ENCODE data around the gene ARGLU1. TPM values are rescaled to one million over a fixed set of nuclear protein-coding genes. Genes with fewer than 3 reads are reported as not detected.

ARGLU1 gene
- total and polyA plus RNA-seq, 4 donors = 23.2 to 178 (median 125) TPM

GRCh38 chr13:106498571-106498970 lies 69.4 kb downstream of the ARGLU1 start:
- Histone ChIP-seq H3K9me3 (ENCODE audit: control insufficient read depth, low read length) (no peaks in the 10 kb centered on the region), H3K4me3 (ENCODE audit: low read length in 2 of 2) (peak overlapping the region; percentile 28 to 36), H3K27ac (ENCODE audit: low read depth in 1 of 2, low read length in 2 of 2) (peak overlapping the region; percentile 49 to 54), H3K4me1 (ENCODE audit: control insufficient read depth in 1 of 2, insufficient read depth in 2 of 2, low read length in 2 of 2) (peaks cover 0 to 4% of the 10 kb centered on the region in 2 donors), H3K27me3 (ENCODE audit: control insufficient read depth in 1 of 2, insufficient read depth in 2 of 2, low read length in 1 of 2) (no peaks in the 10 kb centered on the region), H3K36me3 (ENCODE audit: control insufficient read depth in 1 of 2, insufficient read depth in 2 of 2, low read length in 1 of 2) (no peaks in the 10 kb centered on the region)
- DNase-seq = no peak
- intact Hi-C loops (cut with DNase I) = no loop called here
- 0 to 2% methylated on average over 1 of the region's 1 CpG for WGBS, 2 donors
- no peak for ATAC-seq (ENCODE audit: low FRiP score)

- peak overlapping the region in 1 of 2 donors; percentile 19 for H3K27ac ChIP-seq (ENCODE audit: low read depth in 1 of 2, low read length in 2 of 2)
- H3K27me3 ChIP-seq (ENCODE audit: control insufficient read depth in 1 of 2, insufficient read depth in 2 of 2, low read length in 1 of 2) = no peaks in the 10 kb centered on the region
- intact Hi-C loops (cut with DNase I) = no loop called here
- peaks cover 0 to 2% of the 10 kb centered on the region in 2 donors for H3K4me1 ChIP-seq (ENCODE audit: control insufficient read depth in 1 of 2, insufficient read depth in 2 of 2, low read length in 2 of 2)
- DNase-seq (no peak), ATAC-seq (ENCODE audit: low FRiP score) (no peak)
- H3K4me3 ChIP-seq (ENCODE audit: low read length in 2 of 2) = peak overlapping the region; percentile 28 to 36
- no peaks in the 10 kb centered on the region for H3K9me3 ChIP-seq (ENCODE audit: control insufficient read depth, low read length)
- H3K36me3 ChIP-seq (ENCODE audit: control insufficient read depth in 1 of 2, insufficient read depth in 2 of 2, low read length in 1 of 2) = no peaks in the 10 kb centered on the region
- 24 to 25% methylated on average over 3 of the region's 3 CpGs for WGBS, 2 donors
Measured at GRCh38 chr13:106498158-106498557, 69.8 kb downstream of the ARGLU1 start.

- peak overlapping the region in 1 of 2 donors; percentile 36 for H3K27ac ChIP-seq (ENCODE audit: low read depth in 1 of 2, low read length in 2 of 2)
- WGBS, 2 donors = 3 to 5% methylated on average over 1 of the region's 1 CpG
Measured at GRCh38 chr13:106497079-106497478, 70.9 kb downstream of the ARGLU1 start.

GRCh38 chr13:106496072-106496997 lies 71.6 kb downstream of the ARGLU1 start:
- Histone ChIP-seq H3K4me3 (ENCODE audit: low read length in 2 of 2) (no peak overlapping the region), H3K27ac (ENCODE audit: low read depth in 1 of 2, low read length in 2 of 2) (peak overlapping the region; percentile 3 to 88), H3K36me3 (ENCODE audit: control insufficient read depth in 1 of 2, insufficient read depth in 2 of 2, low read length in 1 of 2) (no peaks in the 10 kb centered on the region), H3K9me3 (ENCODE audit: control insufficient read depth, low read length) (no peaks in the 10 kb centered on the region), H3K4me1 (ENCODE audit: control insufficient read depth in 1 of 2, insufficient read depth in 2 of 2, low read length in 2 of 2) (no peaks in the 10 kb centered on the region), H3K27me3 (ENCODE audit: control insufficient read depth in 1 of 2, insufficient read depth in 2 of 2, low read length in 1 of 2) (no peaks in the 10 kb centered on the region)
- DNase-seq (no peak), ATAC-seq (ENCODE audit: low FRiP score) (no peak)
- 15 to 20% methylated on average over 6 of the region's 6 CpGs for WGBS, 2 donors
- intact Hi-C loops (cut with DNase I) = no loop called here

More at GRCh38 chr13:106497079-106497478, 70.9 kb downstream of the ARGLU1 start:
- Histone ChIP-seq H3K4me3 (ENCODE audit: low read length in 2 of 2) (no peak overlapping the region), H3K36me3 (ENCODE audit: control insufficient read depth in 1 of 2, insufficient read depth in 2 of 2, low read length in 1 of 2) (no peaks in the 10 kb centered on the region), H3K27me3 (ENCODE audit: control insufficient read depth in 1 of 2, insufficient read depth in 2 of 2, low read length in 1 of 2) (no peaks in the 10 kb centered on the region), H3K4me1 (ENCODE audit: control insufficient read depth in 1 of 2, insufficient read depth in 2 of 2, low read length in 2 of 2) (no peaks in the 10 kb centered on the region), H3K9me3 (ENCODE audit: control insufficient read depth, low read length) (no peaks in the 10 kb centered on the region)
- no peak for ATAC-seq (ENCODE audit: low FRiP score)
- intact Hi-C loops (cut with DNase I) = no loop called here
- DNase-seq = no peak

DNA sequence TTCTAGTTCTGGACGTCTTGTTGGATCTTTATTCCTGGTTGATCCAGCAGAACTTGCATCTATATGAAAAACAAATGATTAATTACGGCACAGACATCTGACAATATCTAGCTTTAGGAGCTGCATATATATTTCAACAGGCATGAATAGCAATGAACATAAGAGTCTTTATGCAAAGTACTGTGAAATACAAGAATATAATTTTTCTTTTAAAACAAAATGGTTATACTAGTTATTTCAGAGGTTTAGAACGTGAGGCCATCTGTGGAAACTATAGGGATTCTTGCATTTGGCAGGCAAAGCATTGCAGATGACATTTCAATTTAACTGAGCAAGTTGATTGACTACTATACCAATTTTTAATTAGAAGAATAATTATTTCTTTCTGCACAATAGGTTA lies 73.0 kb downstream of the ARGLU1 start:
- WGBS, 2 donors = 80 to 82% methylated on average over 3 of the region's 3 CpGs
- H3K27ac ChIP-seq (ENCODE audit: low read depth in 1 of 2, low read length in 2 of 2) = no peak overlapping the region
- DNase-seq (no peak), ATAC-seq (ENCODE audit: low FRiP score) (no peak)
- peaks cover 0 to 2% of the 10 kb centered on the region in 2 donors for H3K4me1 ChIP-seq (ENCODE audit: control insufficient read depth in 1 of 2, insufficient read depth in 2 of 2, low read length in 2 of 2)
- no peaks in the 10 kb centered on the region for H3K9me3 ChIP-seq (ENCODE audit: control insufficient read depth, low read length)
- no peaks in the 10 kb centered on the region for H3K36me3 ChIP-seq (ENCODE audit: control insufficient read depth in 1 of 2, insufficient read depth in 2 of 2, low read length in 1 of 2)
- no peaks in the 10 kb centered on the region for H3K27me3 ChIP-seq (ENCODE audit: control insufficient read depth in 1 of 2, insufficient read depth in 2 of 2, low read length in 1 of 2)
- no peak overlapping the region for H3K4me3 ChIP-seq (ENCODE audit: low read length in 2 of 2)
- intact Hi-C loops (cut with DNase I) = no loop called here

- DNase-seq = no peak
- peaks cover 0 to 2% of the 10 kb centered on the region in 2 donors for H3K4me1 ChIP-seq (ENCODE audit: control insufficient read depth in 1 of 2, insufficient read depth in 2 of 2, low read length in 2 of 2)
Measured at GRCh38 chr13:106494506-106494905, 73.4 kb downstream of the ARGLU1 start.

DNA sequence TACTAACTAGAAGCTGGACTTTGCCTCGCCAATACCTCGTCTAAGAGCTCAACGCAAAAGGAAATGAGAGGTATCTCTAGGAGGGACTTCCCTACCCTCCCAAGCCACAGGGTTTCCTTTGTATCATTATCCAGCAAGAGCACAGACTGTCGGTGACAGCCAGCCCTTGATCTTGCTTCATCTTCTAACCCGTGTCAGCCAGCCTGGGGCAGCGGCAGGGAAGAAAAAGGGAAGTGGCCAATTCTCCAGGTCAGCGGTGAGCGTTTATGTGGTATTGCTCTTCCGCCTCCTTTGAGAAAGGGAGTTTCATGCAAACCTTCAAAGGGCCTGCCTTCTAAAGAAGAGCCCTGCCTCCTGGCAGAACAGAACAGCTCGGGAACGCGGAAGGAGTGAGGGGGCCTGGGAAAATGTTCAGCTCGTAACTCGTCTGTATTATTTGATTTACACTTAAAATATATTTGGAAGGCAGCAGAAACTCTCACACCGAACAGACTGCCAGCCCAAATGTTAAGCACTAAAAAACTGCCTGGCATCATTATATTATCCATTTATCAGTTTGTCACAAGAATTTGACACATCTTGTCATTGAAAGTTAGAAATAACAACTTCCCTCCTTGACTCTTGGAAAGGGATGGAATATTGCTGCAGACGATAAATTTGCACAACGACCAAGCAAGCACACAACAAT lies 74.3 kb downstream of the ARGLU1 start:
- H3K36me3 ChIP-seq (ENCODE audit: control insufficient read depth in 1 of 2, insufficient read depth in 2 of 2, low read length in 1 of 2) = no peaks in the 10 kb centered on the region
- ATAC-seq (ENCODE audit: low FRiP score) (peak; percentile 37), DNase-seq (peak in 1 of 2 donors; percentile 65)
- H3K4me1 ChIP-seq (ENCODE audit: control insufficient read depth in 1 of 2, insufficient read depth in 2 of 2, low read length in 2 of 2) = peaks cover 0 to 2% of the 10 kb centered on the region in 2 donors
- peak overlapping the region in 1 of 2 donors; percentile 31 for H3K4me3 ChIP-seq (ENCODE audit: low read length in 2 of 2)
- H3K27me3 ChIP-seq (ENCODE audit: control insufficient read depth in 1 of 2, insufficient read depth in 2 of 2, low read length in 1 of 2) = no peaks in the 10 kb centered on the region
- H3K9me3 ChIP-seq (ENCODE audit: control insufficient read depth, low read length) = no peaks in the 10 kb centered on the region
- peak overlapping the region; percentile 1 to 96 for H3K27ac ChIP-seq (ENCODE audit: low read depth in 1 of 2, low read length in 2 of 2)
- intact Hi-C loops (cut with DNase I) = no loop called here
- 14 to 16% methylated on average over 17 of the region's 17 CpGs for WGBS, 2 donors

More at GRCh38 chr13:106494506-106494905, 73.4 kb downstream of the ARGLU1 start:
- H3K4me3 ChIP-seq (ENCODE audit: low read length in 2 of 2) = no peak overlapping the region
- H3K36me3 ChIP-seq (ENCODE audit: control insufficient read depth in 1 of 2, insufficient read depth in 2 of 2, low read length in 1 of 2) = no peaks in the 10 kb centered on the region
- intact Hi-C loops (cut with DNase I) = no loop called here
- no peak overlapping the region for H3K27ac ChIP-seq (ENCODE audit: low read depth in 1 of 2, low read length in 2 of 2)
- no peaks in the 10 kb centered on the region for H3K9me3 ChIP-seq (ENCODE audit: control insufficient read depth, low read length)
- ATAC-seq (ENCODE audit: low FRiP score) = no peak
- H3K27me3 ChIP-seq (ENCODE audit: control insufficient read depth in 1 of 2, insufficient read depth in 2 of 2, low read length in 1 of 2) = no peaks in the 10 kb centered on the region

DNA sequence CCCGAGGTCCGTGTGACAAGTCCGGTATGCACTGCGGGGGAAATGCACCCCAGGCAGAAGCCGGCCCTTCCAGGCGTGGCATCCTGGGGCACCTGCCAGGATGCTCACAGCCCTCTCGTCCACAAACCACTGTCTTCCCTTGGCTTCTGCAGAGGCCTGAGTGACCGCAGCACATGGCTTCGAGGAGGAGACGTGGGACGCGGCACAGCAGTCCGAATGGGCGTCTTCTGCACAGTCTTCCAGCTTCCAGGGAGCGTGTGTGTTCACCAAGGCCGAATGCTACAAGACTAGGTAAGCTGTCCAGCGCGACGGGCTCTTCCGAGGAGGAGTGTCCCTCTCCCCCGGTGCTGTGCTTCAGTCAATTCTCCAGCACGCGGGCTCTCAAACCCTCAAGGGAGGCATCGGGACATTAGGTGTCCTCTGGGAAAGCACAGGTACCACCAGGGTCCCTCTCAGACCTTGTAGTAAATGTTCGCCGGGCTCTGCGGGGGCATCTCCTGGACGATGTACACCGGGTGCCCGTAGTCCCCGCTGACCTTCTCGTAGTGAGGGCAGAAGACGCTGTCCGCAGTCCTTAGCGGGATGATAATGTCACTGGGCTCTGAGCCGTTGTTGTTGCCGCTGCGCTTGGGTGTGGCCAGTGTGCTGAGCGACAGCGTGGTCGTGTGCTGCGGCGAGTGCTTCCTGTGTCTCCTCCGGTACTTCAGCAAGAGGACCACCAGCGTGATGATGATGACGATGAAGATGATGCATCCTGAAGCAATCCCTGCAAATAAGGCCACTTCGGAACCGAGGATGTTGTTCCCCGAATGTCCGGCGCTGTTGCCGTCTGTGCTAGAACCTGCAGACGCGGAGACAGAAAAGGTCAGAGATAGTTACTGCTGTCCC lies 75.1 kb downstream of the ARGLU1 start:
- intact Hi-C loops (cut with DNase I) = no loop called here
- WGBS, 2 donors = 86 to 89% methylated on average over 54 of the region's 54 CpGs
- H3K4me3 ChIP-seq (ENCODE audit: low read length in 2 of 2) = peak overlapping the region in 1 of 2 donors; percentile 31
- H3K4me1 ChIP-seq (ENCODE audit: control insufficient read depth in 1 of 2, insufficient read depth in 2 of 2, low read length in 2 of 2) = peaks cover 0 to 3% of the 10 kb centered on the region in 2 donors
- H3K9me3 ChIP-seq (ENCODE audit: control insufficient read depth, low read length) = no peaks in the 10 kb centered on the region
- DNase-seq (no peak), ATAC-seq (ENCODE audit: low FRiP score) (no peak)
- H3K36me3 ChIP-seq (ENCODE audit: control insufficient read depth in 1 of 2, insufficient read depth in 2 of 2, low read length in 1 of 2) = no peaks in the 10 kb centered on the region
- no peaks in the 10 kb centered on the region for H3K27me3 ChIP-seq (ENCODE audit: control insufficient read depth in 1 of 2, insufficient read depth in 2 of 2, low read length in 1 of 2)
- H3K27ac ChIP-seq (ENCODE audit: low read depth in 1 of 2, low read length in 2 of 2) = peak overlapping the region; percentile 1 to 96

All from aorta (tissue), 5 donors.